ENCODE data around the gene RAB25.
A peak's percentile ranks its signal among the peaks of the same experiment; 100 is the strongest.

The RAB25 gene

DNA sequence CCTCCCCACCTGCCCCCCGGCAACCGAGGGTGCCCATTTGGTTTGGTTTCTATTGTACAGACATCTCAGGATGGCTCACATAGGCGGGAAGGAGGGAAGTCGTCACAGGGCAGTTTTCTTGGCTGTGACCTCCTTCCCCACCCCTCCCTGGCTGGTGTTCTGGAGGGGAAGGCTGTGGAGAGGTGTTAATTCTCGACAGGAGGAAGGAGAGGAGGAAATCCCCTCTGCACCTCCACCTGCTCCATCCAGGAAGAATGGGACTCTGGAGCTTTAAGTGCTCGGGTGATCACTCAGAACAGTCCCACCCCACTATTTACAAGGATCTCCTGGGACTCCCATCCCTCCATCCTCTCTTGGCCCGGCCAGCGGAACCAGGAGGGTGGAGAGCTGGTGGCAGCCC lies 13.7 kb downstream of the RAB25 start:
- Histone ChIP-seq H3K9ac (ENCODE audit: insufficient read length, low read depth) (peak overlapping the region; percentile 59), H3K27me3 (ENCODE audit: insufficient read depth, insufficient read length) (no peaks in the 10 kb centered on the region), H3K9me3 (ENCODE audit: insufficient read depth, low read length) (no peaks in the 10 kb centered on the region), H3K36me3 (ENCODE audit: insufficient read depth, insufficient read length, low read length) (peaks cover 59% of the 10 kb centered on the region), H3K4me1 (ENCODE audit: insufficient read depth, insufficient read length) (peaks cover 54% of the 10 kb centered on the region), H3K4me3 (ENCODE audit: insufficient read length, low read depth) (no peak overlapping the region)
- TF ChIP-seq ZNF274 (IDR thresholded peaks at IDR 0.05; ENCODE audit: low read depth, low read length) (no peak), YY1 (IDR thresholded peaks at IDR 0.05; ENCODE audit: insufficient read depth, insufficient read length) (no peak), SUZ12 (IDR thresholded peaks at IDR 0.05; ENCODE audit: extremely low read depth, insufficient read depth, insufficient read length) (no peak)
- no peak for DNase-seq (ENCODE audit: low read depth, low spot score)

DNA sequence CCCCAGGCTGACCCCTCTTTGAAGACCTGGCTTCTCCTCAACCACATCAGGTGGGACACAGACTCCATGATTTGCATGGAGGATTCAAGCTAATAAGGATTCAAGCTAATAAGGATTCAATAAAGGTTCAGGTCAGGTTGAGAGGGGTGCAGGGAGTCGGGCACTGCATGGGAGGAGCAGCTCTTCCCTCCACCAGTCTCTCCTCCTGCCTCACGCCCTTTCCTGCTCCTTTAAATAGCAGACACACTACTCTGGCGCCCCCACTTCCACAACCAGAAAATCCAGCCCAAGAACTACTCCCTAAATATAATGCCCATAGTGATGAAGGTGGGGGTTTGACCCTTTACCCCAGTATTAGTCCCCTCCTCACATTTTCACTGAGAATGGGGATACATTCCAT lies 14.2 kb downstream of the RAB25 start:
- Histone ChIP-seq H3K9me3 (ENCODE audit: insufficient read depth, low read length) (no peaks in the 10 kb centered on the region), H3K4me1 (ENCODE audit: insufficient read depth, insufficient read length) (peaks cover 53% of the 10 kb centered on the region), H3K9ac (ENCODE audit: insufficient read length, low read depth) (peak overlapping the region; percentile 59), H3K36me3 (ENCODE audit: insufficient read depth, insufficient read length, low read length) (peaks cover 64% of the 10 kb centered on the region), H3K4me3 (ENCODE audit: insufficient read length, low read depth) (no peak overlapping the region), H3K27me3 (ENCODE audit: insufficient read depth, insufficient read length) (no peaks in the 10 kb centered on the region)
- DNase-seq (ENCODE audit: low read depth, low spot score): no peak
- TF ChIP-seq SUZ12 (IDR thresholded peaks at IDR 0.05; ENCODE audit: extremely low read depth, insufficient read depth, insufficient read length) (no peak), ZNF274 (IDR thresholded peaks at IDR 0.05; ENCODE audit: low read depth, low read length) (no peak), YY1 (IDR thresholded peaks at IDR 0.05; ENCODE audit: insufficient read depth, insufficient read length) (no peak)

DNA sequence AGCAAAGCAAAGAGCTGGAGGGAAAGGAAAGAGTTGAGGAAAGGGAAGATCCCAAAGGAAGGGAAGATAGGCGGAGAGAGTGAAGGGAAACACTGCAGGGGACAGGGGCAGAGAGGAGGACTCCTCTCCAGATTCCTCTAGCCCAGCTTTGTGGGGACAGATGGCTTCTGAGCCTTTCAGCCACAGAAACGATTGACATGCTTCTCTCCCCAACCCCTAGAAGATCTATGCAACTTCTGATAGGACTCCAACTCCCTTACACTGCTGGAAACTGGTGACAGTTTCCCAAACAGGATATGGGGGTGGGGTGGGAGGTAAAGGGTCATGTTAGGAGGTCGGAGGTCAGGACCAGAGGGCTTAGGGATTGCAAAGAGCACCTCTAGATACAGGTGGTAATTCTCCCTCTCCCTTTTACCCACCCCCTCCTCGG lies 14.8 kb downstream of the RAB25 start:
- Histone ChIP-seq H3K36me3 (ENCODE audit: insufficient read depth, insufficient read length, low read length) (peaks cover 64% of the 10 kb centered on the region), H3K9ac (ENCODE audit: insufficient read length, low read depth) (no peak overlapping the region), H3K27me3 (ENCODE audit: insufficient read depth, insufficient read length) (no peaks in the 10 kb centered on the region), H3K9me3 (ENCODE audit: insufficient read depth, low read length) (no peaks in the 10 kb centered on the region), H3K4me1 (ENCODE audit: insufficient read depth, insufficient read length) (peaks cover 49% of the 10 kb centered on the region), H3K4me3 (ENCODE audit: insufficient read length, low read depth) (no peak overlapping the region)
- DNase-seq (ENCODE audit: low read depth, low spot score): no peak
- TF ChIP-seq SUZ12 (IDR thresholded peaks at IDR 0.05; ENCODE audit: extremely low read depth, insufficient read depth, insufficient read length) (no peak), ZNF274 (IDR thresholded peaks at IDR 0.05; ENCODE audit: low read depth, low read length) (no peak), YY1 (IDR thresholded peaks at IDR 0.05; ENCODE audit: insufficient read depth, insufficient read length) (no peak)

DNA sequence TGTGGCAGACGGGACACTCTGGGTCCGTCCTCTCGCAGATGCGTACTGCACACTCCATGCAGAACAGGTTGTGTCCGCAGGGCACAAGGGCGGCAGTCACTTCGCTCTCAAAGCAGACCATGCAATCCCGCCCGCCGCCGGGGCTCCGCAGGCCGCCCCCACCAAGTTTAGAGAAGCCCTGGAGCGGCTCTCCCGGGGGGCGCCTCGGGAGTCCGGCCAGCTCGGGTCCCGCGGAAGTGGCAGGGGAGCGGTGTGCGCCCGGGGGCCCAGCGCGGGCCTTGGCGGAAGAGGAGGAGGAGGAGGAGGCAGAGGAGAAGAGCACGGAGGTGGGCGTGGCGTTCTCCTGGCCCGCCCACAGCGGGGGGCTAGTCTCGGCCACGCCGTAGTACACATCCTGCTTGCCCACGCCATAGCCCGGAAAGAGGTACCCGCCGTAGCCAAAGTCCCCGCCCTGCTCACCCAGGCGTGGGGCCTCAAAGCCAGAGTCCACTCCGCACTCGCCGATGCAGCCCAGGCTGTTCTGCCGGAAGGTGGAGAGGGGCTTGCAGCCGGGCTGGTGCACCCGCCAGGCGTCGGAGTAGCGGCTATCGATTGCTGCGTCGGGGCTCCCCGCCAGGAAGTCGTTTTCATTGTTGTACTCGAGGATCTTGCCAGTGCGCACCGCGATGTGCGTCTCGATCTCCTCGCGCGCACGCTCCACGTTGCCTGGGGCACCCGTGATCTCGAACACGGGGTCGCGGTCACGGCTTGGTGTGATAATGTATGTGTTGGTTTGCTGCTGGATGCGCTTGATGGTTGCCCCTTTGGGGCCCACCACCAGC lies 15.9 kb downstream of the RAB25 start:
- no peak overlapping the region for H3K4me3 ChIP-seq (ENCODE audit: insufficient read length, low read depth)
- H3K4me1 ChIP-seq (ENCODE audit: insufficient read depth, insufficient read length): peaks cover 47% of the 10 kb centered on the region
- no peaks in the 10 kb centered on the region for H3K27me3 ChIP-seq (ENCODE audit: insufficient read depth, insufficient read length)
- peak overlapping the region; percentile 37 for H3K9ac ChIP-seq (ENCODE audit: insufficient read length, low read depth)
- peaks cover 64% of the 10 kb centered on the region for H3K36me3 ChIP-seq (ENCODE audit: insufficient read depth, insufficient read length, low read length)
- TF ChIP-seq YY1 (IDR thresholded peaks at IDR 0.05; ENCODE audit: insufficient read depth, insufficient read length) (no peak), ZNF274 (IDR thresholded peaks at IDR 0.05; ENCODE audit: low read depth, low read length) (no peak), SUZ12 (IDR thresholded peaks at IDR 0.05; ENCODE audit: extremely low read depth, insufficient read depth, insufficient read length) (no peak)
- no peaks in the 10 kb centered on the region for H3K9me3 ChIP-seq (ENCODE audit: insufficient read depth, low read length)
- DNase-seq (ENCODE audit: low read depth, low spot score): no peak

DNA sequence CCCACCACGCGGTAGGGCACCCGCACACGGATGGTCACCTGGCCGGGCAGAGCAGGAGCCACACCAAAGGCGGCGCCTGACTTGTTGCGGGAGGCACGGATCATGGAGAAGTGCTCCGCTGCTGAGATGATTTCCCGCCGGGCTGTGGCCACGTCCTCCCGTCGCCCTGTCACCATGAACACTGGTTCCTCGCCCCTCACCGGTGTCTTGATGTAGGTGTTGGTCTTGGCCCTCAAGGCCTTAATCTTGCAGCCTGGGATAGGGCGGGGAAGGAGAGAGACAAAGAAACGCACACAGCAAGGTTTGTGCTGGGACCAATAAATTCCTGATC lies 16.4 kb downstream of the RAB25 start:
- Histone ChIP-seq H3K9me3 (ENCODE audit: insufficient read depth, low read length) (no peaks in the 10 kb centered on the region), H3K27me3 (ENCODE audit: insufficient read depth, insufficient read length) (no peaks in the 10 kb centered on the region), H3K4me3 (ENCODE audit: insufficient read length, low read depth) (no peak overlapping the region), H3K36me3 (ENCODE audit: insufficient read depth, insufficient read length, low read length) (peaks cover 63% of the 10 kb centered on the region), H3K9ac (ENCODE audit: insufficient read length, low read depth) (peak overlapping the region; percentile 8), H3K4me1 (ENCODE audit: insufficient read depth, insufficient read length) (peaks cover 45% of the 10 kb centered on the region)
- TF ChIP-seq ZNF274 (IDR thresholded peaks at IDR 0.05; ENCODE audit: low read depth, low read length): no peak
- TF ChIP-seq SUZ12 (IDR thresholded peaks at IDR 0.05; ENCODE audit: extremely low read depth, insufficient read depth, insufficient read length): no peak
- TF ChIP-seq YY1 (IDR thresholded peaks at IDR 0.05; ENCODE audit: insufficient read depth, insufficient read length): no peak
- no peak for DNase-seq (ENCODE audit: low read depth, low spot score)

DNA sequence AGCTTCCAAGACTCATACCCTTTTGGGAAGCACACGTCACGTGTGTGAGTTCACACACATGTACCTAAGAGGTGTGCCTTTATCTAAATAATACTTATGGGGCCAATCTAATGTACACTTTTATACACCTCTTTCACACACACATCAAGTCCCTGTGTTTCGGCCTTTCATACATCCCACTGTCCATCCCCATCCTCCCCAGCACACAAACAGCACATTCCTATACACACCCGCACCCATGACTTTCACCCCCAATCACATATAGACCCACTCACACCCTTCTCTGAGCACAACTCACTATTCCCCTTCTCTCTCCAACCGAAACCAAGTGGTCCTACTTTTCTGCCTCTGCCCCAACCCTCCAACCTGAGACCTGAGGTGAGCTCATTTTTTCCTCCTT lies 17.8 kb downstream of the RAB25 start:
- Histone ChIP-seq H3K4me3 (ENCODE audit: insufficient read length, low read depth) (peak overlapping the region; percentile 1), H3K9me3 (ENCODE audit: insufficient read depth, low read length) (no peaks in the 10 kb centered on the region), H3K9ac (ENCODE audit: insufficient read length, low read depth) (peak overlapping the region; percentile 29), H3K27me3 (ENCODE audit: insufficient read depth, insufficient read length) (no peaks in the 10 kb centered on the region), H3K36me3 (ENCODE audit: insufficient read depth, insufficient read length, low read length) (peaks cover 54% of the 10 kb centered on the region), H3K4me1 (ENCODE audit: insufficient read depth, insufficient read length) (peaks cover 36% of the 10 kb centered on the region)
- no peak for DNase-seq (ENCODE audit: low read depth, low spot score)
- TF ChIP-seq YY1 (IDR thresholded peaks at IDR 0.05; ENCODE audit: insufficient read depth, insufficient read length): no peak
- no peak for TF ChIP-seq SUZ12 (IDR thresholded peaks at IDR 0.05; ENCODE audit: extremely low read depth, insufficient read depth, insufficient read length)
- no peak for TF ChIP-seq ZNF274 (IDR thresholded peaks at IDR 0.05; ENCODE audit: low read depth, low read length)

DNA sequence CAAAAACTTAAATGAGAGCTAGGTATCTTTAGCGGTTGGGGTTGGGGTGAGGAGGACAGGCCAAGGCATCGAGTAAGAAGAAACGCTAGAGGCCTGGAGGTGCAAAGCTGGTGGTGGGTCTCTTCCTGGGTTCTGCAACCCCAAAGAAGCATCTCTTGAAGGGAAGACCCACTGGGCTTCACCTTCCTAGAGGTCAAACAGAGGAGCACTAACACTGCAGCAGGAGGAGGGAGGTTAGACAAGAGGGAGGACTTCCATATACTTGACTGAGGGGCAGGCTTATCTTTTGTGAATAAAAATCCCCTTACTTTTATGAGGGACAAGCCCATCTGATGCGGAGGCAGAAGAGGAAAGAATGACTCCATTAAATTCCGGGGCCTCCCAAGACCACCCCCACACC lies 18.8 kb downstream of the RAB25 start:
- Histone ChIP-seq H3K4me1 (ENCODE audit: insufficient read depth, insufficient read length) (peaks cover 34% of the 10 kb centered on the region), H3K4me3 (ENCODE audit: insufficient read length, low read depth) (peak overlapping the region; percentile 93), H3K36me3 (ENCODE audit: insufficient read depth, insufficient read length, low read length) (peaks cover 55% of the 10 kb centered on the region), H3K9ac (ENCODE audit: insufficient read length, low read depth) (peak overlapping the region; percentile 96), H3K27me3 (ENCODE audit: insufficient read depth, insufficient read length) (no peaks in the 10 kb centered on the region), H3K9me3 (ENCODE audit: insufficient read depth, low read length) (no peaks in the 10 kb centered on the region)
- no peak for DNase-seq (ENCODE audit: low read depth, low spot score)
- no peak for TF ChIP-seq SUZ12 (IDR thresholded peaks at IDR 0.05; ENCODE audit: extremely low read depth, insufficient read depth, insufficient read length)
- no peak for TF ChIP-seq ZNF274 (IDR thresholded peaks at IDR 0.05; ENCODE audit: low read depth, low read length)
- no peak for TF ChIP-seq YY1 (IDR thresholded peaks at IDR 0.05; ENCODE audit: insufficient read depth, insufficient read length)
